ENCODE results near the gene MAP1B. TPM values are rescaled to one million over a fixed set of nuclear protein-coding genes. Genes with fewer than 3 reads are reported as not detected.

Gene MAP1B
- total and polyA plus RNA-seq, 9 of the 15 experiments (the other 6 are each of a cell fraction or from before 2014, with no cell fraction given), result 5.2 to 66.1 (median 17.3) TPM

DNA sequence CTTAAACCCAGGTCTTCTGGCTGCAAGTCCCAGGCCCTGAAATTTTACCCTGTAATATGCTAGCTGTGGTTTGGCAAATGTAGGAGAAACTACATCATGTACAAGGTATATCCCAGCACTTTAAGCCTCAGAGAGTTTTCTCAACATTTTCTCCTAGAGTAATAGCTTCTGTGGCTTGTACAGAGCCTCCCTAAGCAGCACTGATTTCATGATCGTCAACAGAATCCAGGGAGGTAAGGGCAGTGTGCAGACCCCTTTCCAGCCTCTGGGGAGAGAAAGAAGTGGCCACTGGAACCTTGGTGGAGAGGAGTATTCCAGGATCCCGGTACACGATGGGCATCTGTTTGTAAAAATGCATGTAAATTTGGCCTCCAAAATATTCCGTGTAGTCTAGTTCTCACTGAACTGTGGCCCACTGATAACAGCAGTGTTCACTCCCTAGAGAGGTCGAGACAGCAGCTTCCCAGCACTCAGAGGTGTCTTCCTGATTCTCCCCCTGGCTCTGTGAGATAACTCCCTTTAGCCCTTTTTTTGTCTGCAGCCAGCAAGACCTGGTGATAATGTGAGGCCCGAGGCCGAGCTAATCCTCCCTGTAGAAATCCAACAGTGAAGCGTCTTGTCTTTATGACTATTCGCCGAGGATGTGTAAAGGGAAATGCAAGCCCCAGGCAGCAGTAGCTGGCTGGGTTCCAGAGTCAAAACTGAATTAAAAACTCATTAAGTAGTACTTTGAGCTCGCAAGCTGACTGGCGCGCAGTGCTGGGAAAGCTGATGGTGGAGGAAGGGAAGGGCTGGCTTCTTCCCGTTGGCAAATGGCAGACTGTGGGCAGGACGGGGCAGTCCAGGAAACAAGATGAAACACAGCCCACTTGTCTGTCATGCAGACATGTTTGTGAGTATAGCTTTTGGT lies 59.0 kb downstream of the MAP1B start (continued):
- TF ChIP-seq, protein P1, sequence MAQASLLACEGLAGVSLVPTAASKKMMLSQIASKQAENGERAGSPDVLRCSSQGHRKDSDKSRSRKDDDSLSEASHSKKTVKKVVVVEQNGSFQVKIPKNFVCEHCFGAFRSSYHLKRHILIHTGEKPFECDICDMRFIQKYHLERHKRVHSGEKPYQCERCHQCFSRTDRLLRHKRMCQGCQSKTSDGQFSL (CRISPR knock-in tag; IDR thresholded peaks at IDR 0.05), result no peak
- TF ChIP-seq, protein P1 (tag; IDR thresholded peaks at IDR 0.05), result no peak
- no peak for TF ChIP-seq MGA (IDR thresholded peaks at IDR 0.05)
- TF ChIP-seq ZNF3 (CRISPR knock-in tag; IDR thresholded peaks at IDR 0.05), result no peak
- peak; percentile 68; the same call in 1 of the 2 replicates for TF ChIP-seq SMARCC2 (IDR thresholded peaks at IDR 0.05; ENCODE audit: low read depth)
- TF ChIP-seq TAF15 (IDR thresholded peaks at IDR 0.05; ENCODE audit: low read depth, low read length), result no peak
- TF ChIP-seq USF2 (CRISPR knock-in tag; IDR thresholded peaks at IDR 0.05), result no peak
- no peak for TF ChIP-seq POLR2AphosphoS2 (IDR thresholded peaks at IDR 0.05; ENCODE audit: low read length)
- TF ChIP-seq MEIS2 (IDR thresholded peaks at IDR 0.05; ENCODE audit: partially characterized antibody), result no peak
- no peak for TF ChIP-seq ZNF586 (CRISPR knock-in tag; conservative IDR thresholded peaks at IDR 0.05)
- no peak for TF ChIP-seq STAT5B (CRISPR knock-in tag; IDR thresholded peaks at IDR 0.05)
- peak; percentile 82 for TF ChIP-seq BCOR (IDR thresholded peaks at IDR 0.05)
- TF ChIP-seq GTF2E2 (tag; IDR thresholded peaks at IDR 0.05), result no peak
- TF ChIP-seq ZNF384 (IDR thresholded peaks at IDR 0.05; ENCODE audit: low read depth, low read length), result peak; percentile 78

All from K562 (cell line).